ENCODE measurements around the gene NRCAM.

GRCh38 chr7:108257954-108258353 is 198.3 kb downstream of the NRCAM start:
- TF ChIP-seq POLR2AphosphoS5 (IDR thresholded peaks at IDR 0.05; ENCODE audit: low read depth, low read length) (no peak), POLR2A (IDR thresholded peaks at IDR 0.05; ENCODE audit: low read depth, low read length) (no peak), TAF1 (IDR thresholded peaks at IDR 0.05; ENCODE audit: low read depth, low read length) (no peak)

All from GM12891 (cell line).